Panc1 (cell line): ENCODE results near the gene PAK1.

ENCODE experiments used
- CTCF ChIP-seq: fragments of 450-650 bp; IDR thresholded peaks from 2 replicates; pipeline ENCODE4 v1.5.1; 2017; ENCODE audit warnings: mild to moderate bottlenecking
- REST ChIP-seq, 2 experiments: IDR thresholded peaks; 2 replicates each; pipeline ENCODE4 v1.6.1; 2011 to 2012; ENCODE audit warnings: low read depth in 2 of 2, control low read depth in 1 of 2, low read length in 1 of 2, mild to moderate bottlenecking in 1 of 2, moderate library complexity in 1 of 2; ENCODE audit not compliant: insufficient read depth in 1 of 2

- TF ChIP-seq REST (IDR thresholded peaks at IDR 0.05; ENCODE audit: insufficient read depth in 1 of 2, low read depth in 2 of 2, low read length in 1 of 2) (no peak), CTCF (no peak)
These were observed 41.6 kb upstream of the PAK1 start for GRCh38 chr11:77515483-77515882.
